ENCODE data around the gene SCFD2. TPM values are rescaled to one million over a fixed set of nuclear protein-coding genes. Genes with fewer than 3 reads are reported as not detected.

SCFD2 gene
- polyA plus RNA-seq, 1 of the 3 experiments (the other 2 are of a cell fraction), result 14.1 TPM

- H3K4me3 ChIP-seq (ENCODE audit: low read depth in 2 of 2, low read length in 1 of 2), result no peak overlapping the region
- no peaks in the 10 kb centered on the region for H3K79me2 ChIP-seq (ENCODE audit: insufficient read depth)
- no peak overlapping the region for H2AFZ ChIP-seq (ENCODE audit: low read depth)
- TF ChIP-seq JUND (IDR thresholded peaks at IDR 0.05), result no peak
- TF ChIP-seq FOXM1 (IDR thresholded peaks at IDR 0.05; ENCODE audit: low read depth), result no peak
- no peak for TF ChIP-seq NRF1 (IDR thresholded peaks at IDR 0.05; ENCODE audit: low read depth, low read length)
- no peak for TF ChIP-seq USF2 (IDR thresholded peaks at IDR 0.05; ENCODE audit: borderline replicate concordance, low read depth, low read length)
- no peak for TF ChIP-seq IRF3 (IDR thresholded peaks at IDR 0.05; ENCODE audit: low read depth, low read length)
- TF ChIP-seq EP300 (IDR thresholded peaks at IDR 0.05; ENCODE audit: borderline replicate concordance in 1 of 2, low read depth in 1 of 2, low read length in 1 of 2), result no peak
- TF ChIP-seq RAD21 (IDR thresholded peaks at IDR 0.05; ENCODE audit: low read length), result no peak
- no peak for TF ChIP-seq TCF12 (IDR thresholded peaks at IDR 0.05)
- no peak for TF ChIP-seq REST (IDR thresholded peaks at IDR 0.05; ENCODE audit: low read depth, low read length)
- no peak for TF ChIP-seq USF1 (IDR thresholded peaks at IDR 0.05; ENCODE audit: borderline replicate concordance, low read depth)
- no peak for TF ChIP-seq SIN3A (IDR thresholded peaks at IDR 0.05; ENCODE audit: borderline replicate concordance, low read depth, low read length)
- TF ChIP-seq RFX5 (IDR thresholded peaks at IDR 0.05; ENCODE audit: low read length), result no peak
- TF ChIP-seq ZBTB33 (IDR thresholded peaks at IDR 0.05; ENCODE audit: borderline replicate concordance, low read depth), result no peak
- POLR2A ChIA-PET, result interaction anchor here (1.2 kb wide), 1 partner anchor 14 kb away, joined by 4 read pairs; no protein-coding TSS in a partner anchor
- H3K9ac ChIP-seq, result no peak overlapping the region
- H3K4me2 ChIP-seq, result no peak overlapping the region
- H3K4me1 ChIP-seq (ENCODE audit: control insufficient read depth in 1 of 2, insufficient read depth in 2 of 2, low read depth in 1 of 2, low read length in 1 of 2), result peaks cover 34 to 49% of the 10 kb centered on the region in 2 experiments
- CTCF ChIA-PET, result interaction anchor here (1.1 to 2.8 kb wide), 4 partner anchors 13 to 1223 kb away, joined by 4 to 21 read pairs (median 6); no protein-coding TSS in a partner anchor
- 81% methylated on average over 5 of the region's 5 CpGs for WGBS (ENCODE audit: low lambda C conversion rate)
- no peaks in the 10 kb centered on the region for H3K27me3 ChIP-seq (ENCODE audit: insufficient read depth)
- H3K9me2 ChIP-seq, result no peaks in the 10 kb centered on the region
- no peaks in the 10 kb centered on the region for H3K36me3 ChIP-seq (replicated peaks in 1 of 2; ENCODE audit: control insufficient read depth in 1 of 2, insufficient read depth in 2 of 2, low read length in 1 of 2)
- no peak for DNase-seq
- peak overlapping the region in 1 of 2 experiments; percentile 100; a peak in 2 of 4 replicates for H3K27ac ChIP-seq (ENCODE audit: low read depth in 2 of 2, low read length in 1 of 2)
- peaks cover 4% of the 10 kb centered on the region for H3F3A ChIP-seq (replicated peaks; ENCODE audit: insufficient read depth)
- H3K9me3 ChIP-seq, result no peaks in the 10 kb centered on the region
- H4K20me1 ChIP-seq (ENCODE audit: insufficient read depth), result no peaks in the 10 kb centered on the region
Measured at GRCh38 chr4:53010318-53010717, 355.5 kb downstream of the SCFD2 start.
